HUES64 (cell line): ENCODE results near the gene COL4A1.
A peak's percentile ranks its signal among the peaks of the same experiment; 100 is the strongest.
"Not testable (repeated sequence)": the region's sequence is repeated elsewhere in the genome, so short reads cannot be mapped to it uniquely, and the experiment has no call there.

ENCODE experiments used
- H3K27ac ChIP-seq: 2 replicates; pipeline ENCODE4 v1.7.0; 2013; ENCODE audit warnings: low read depth, low read length, inconsistent platforms
- H3K27me3 ChIP-seq: 2 replicates; pipeline ENCODE4 v1.6.1; 2013; ENCODE audit warnings: mild to moderate bottlenecking, low read length; ENCODE audit not compliant: insufficient read depth
- H3K36me3 ChIP-seq: 2 replicates; pipeline ENCODE4 v1.6.1; 2013; ENCODE audit warnings: mild to moderate bottlenecking, low read length; ENCODE audit not compliant: insufficient read depth
- H3K4me1 ChIP-seq: 2 replicates; pipeline ENCODE4 v1.6.1; 2013; ENCODE audit warnings: mild to moderate bottlenecking, low read length, moderate library complexity; ENCODE audit not compliant: insufficient read depth
- H3K4me3 ChIP-seq: 2 replicates; pipeline ENCODE4 v1.5.1; 2013; ENCODE audit warnings: mild to moderate bottlenecking, low read length, moderate library complexity
- H3K9ac ChIP-seq: 2 replicates; pipeline ENCODE4 v1.6.1; 2013; ENCODE audit warnings: mild to moderate bottlenecking, low read depth, low read length
- H3K9me3 ChIP-seq: 2 replicates; pipeline ENCODE4 v1.6.1; 2013; ENCODE audit warnings: low read depth, low read length; ENCODE audit not compliant: insufficient read depth
- WGBS: fragments of 150-250, 120-280 bp; methylation state at CpG from one replicate; pipeline ENCODE4 v1.1.7; 2013; ENCODE audit warnings: missing lambda C conversion rate; 5-methylcytosine and 5-hydroxymethylcytosine counted together

COL4A1 gene

GRCh38 chr13:110313733-110314132 is 6.8 kb upstream of the COL4A1 start:
- 73% methylated on average over 11 of the region's 16 CpGs for WGBS
- H3K36me3 ChIP-seq: peaks cover 22% of the 10 kb centered on the region
- not testable (repeated sequence) for H3K4me1 ChIP-seq, H3K27ac ChIP-seq, H3K4me3 ChIP-seq, H3K9ac ChIP-seq, H3K9me3 ChIP-seq, H3K27me3 ChIP-seq

GRCh38 chr13:110313261-110313660 is 6.3 kb upstream of the COL4A1 start:
- not testable (repeated sequence) for H3K9ac ChIP-seq, H3K27ac ChIP-seq, H3K9me3 ChIP-seq, H3K27me3 ChIP-seq, H3K4me3 ChIP-seq, H3K4me1 ChIP-seq
- 84% methylated on average over 21 of the region's 29 CpGs for WGBS
- H3K36me3 ChIP-seq: peaks cover 22% of the 10 kb centered on the region

GRCh38 chr13:110312339-110313031 is 5.5 kb upstream of the COL4A1 start:
- no peak overlapping the region for H3K4me3 ChIP-seq
- H3K36me3 ChIP-seq: peaks cover 22% of the 10 kb centered on the region
- no peak overlapping the region for H3K27ac ChIP-seq
- 91% methylated on average over 4 of the region's 4 CpGs for WGBS
- no peak overlapping the region for H3K9ac ChIP-seq
- H3K9me3 ChIP-seq: no peaks in the 10 kb centered on the region
- H3K27me3 ChIP-seq: peaks cover 7% of the 10 kb centered on the region; the same call in 1 of the 2 replicates
- H3K4me1 ChIP-seq: peaks cover 5% of the 10 kb centered on the region; the same call in 1 of the 2 replicates

GRCh38 chr13:110311443-110312338 is 4.7 kb upstream of the COL4A1 start:
- Histone ChIP-seq H3K27ac (no peak overlapping the region), H3K4me3 (no peak overlapping the region), H3K4me1 (peaks cover 5% of the 10 kb centered on the region; the same call in 1 of the 2 replicates), H3K36me3 (peaks cover 16% of the 10 kb centered on the region), H3K9me3 (no peaks in the 10 kb centered on the region), H3K9ac (no peak overlapping the region), H3K27me3 (peaks cover 7% of the 10 kb centered on the region; the same call in 1 of the 2 replicates)
- WGBS: 88% methylated on average over 27 of the region's 30 CpGs

GRCh38 chr13:110310541-110311442 is 3.8 kb upstream of the COL4A1 start:
- Histone ChIP-seq H3K27ac (no peak overlapping the region), H3K4me1 (peaks cover 8% of the 10 kb centered on the region), H3K4me3 (no peak overlapping the region), H3K27me3 (peaks cover 10% of the 10 kb centered on the region; the same call in 1 of the 2 replicates), H3K36me3 (peaks cover 14% of the 10 kb centered on the region; the same call in 1 of the 2 replicates), H3K9ac (no peak overlapping the region), H3K9me3 (no peaks in the 10 kb centered on the region)
- whole genome bisulfite sequencing: 89% methylated on average over 12 of the region's 14 CpGs

- Histone ChIP-seq H3K9ac (no peak overlapping the region), H3K4me3 (peak overlapping the region; percentile 75; the same call in 1 of the 2 replicates), H3K9me3 (no peaks in the 10 kb centered on the region), H3K36me3 (peaks cover 14% of the 10 kb centered on the region; the same call in 1 of the 2 replicates), H3K27ac (no peak overlapping the region), H3K27me3 (peaks cover 19% of the 10 kb centered on the region), H3K4me1 (peaks cover 17% of the 10 kb centered on the region)
- 89% methylated on average over 16 of the region's 16 CpGs for WGBS
Measured at GRCh38 chr13:110309661-110310524, 2.9 kb upstream of the COL4A1 start.

GRCh38 chr13:110308656-110309359 is 1.9 kb upstream of the COL4A1 start:
- H3K4me3 ChIP-seq: peak overlapping the region; percentile 75
- no peak overlapping the region for H3K27ac ChIP-seq
- peaks cover 18% of the 10 kb centered on the region for H3K4me1 ChIP-seq
- H3K9ac ChIP-seq: peak overlapping the region; percentile 91
- 22% methylated on average over 31 of the region's 31 CpGs for WGBS
- peaks cover 14% of the 10 kb centered on the region; the same call in 1 of the 2 replicates for H3K36me3 ChIP-seq
- H3K9me3 ChIP-seq: no peaks in the 10 kb centered on the region
- H3K27me3 ChIP-seq: peaks cover 20% of the 10 kb centered on the region

GRCh38 chr13:110307767-110308655 is 1.1 kb upstream of the COL4A1 start:
- 0 out of 2 replicates have a peak overlapping the region, but pooled peaks have one; percentile 1 for H3K27ac ChIP-seq
- WGBS: under 1% methylated on average over 64 of the region's 64 CpGs
- peaks cover 20% of the 10 kb centered on the region for H3K27me3 ChIP-seq
- peaks cover 14% of the 10 kb centered on the region; the same call in 1 of the 2 replicates for H3K36me3 ChIP-seq
- H3K4me1 ChIP-seq: peaks cover 18% of the 10 kb centered on the region
- peak overlapping the region; percentile 75 for H3K4me3 ChIP-seq
- H3K9ac ChIP-seq: peak overlapping the region; percentile 91
- no peaks in the 10 kb centered on the region for H3K9me3 ChIP-seq

GRCh38 chr13:110306340-110306959 is 507 bp downstream of the COL4A1 start:
- Histone ChIP-seq H3K27ac (peak overlapping the region; percentile 64), H3K4me1 (peaks cover 18% of the 10 kb centered on the region), H3K9ac (peak overlapping the region; percentile 91), H3K27me3 (peaks cover 20% of the 10 kb centered on the region), H3K9me3 (no peaks in the 10 kb centered on the region), H3K4me3 (peak overlapping the region; percentile 75), H3K36me3 (peaks cover 14% of the 10 kb centered on the region; the same call in 1 of the 2 replicates)
- 1% methylated on average over 53 of the region's 53 CpGs for WGBS
